Brain microvascular endothelial cell (primary cell): ENCODE measurements around the gene TNS4.

Experiments
- DNase-seq: peaks from one replicate; pipeline ENCODE4 v3.0.0-alpha.2; 2020
- H3K27ac ChIP-seq: fragments of 250-450 bp; sonication (Bioruptor Pico); 2 replicates; pipeline ENCODE4 v1.5.1; 2020; ENCODE audit warnings: mild to moderate bottlenecking, moderate library complexity
- H3K27me3 ChIP-seq: fragments of 250-450 bp; sonication (Bioruptor Pico); replicated peaks from 2 replicates; pipeline ENCODE4 v1.5.1; 2020; ENCODE audit warnings: mild to moderate bottlenecking
- H3K36me3 ChIP-seq: fragments of 250-450 bp; sonication (Bioruptor Pico); replicated peaks from 2 replicates; pipeline ENCODE4 v1.5.1; 2020; ENCODE audit warnings: mild to moderate bottlenecking
- H3K4me3 ChIP-seq: 2 replicates; pipeline ENCODE4 v1.5.1; 2011; ENCODE audit warnings: low read depth, mild to moderate bottlenecking, control low read depth, low read length, moderate library complexity
- in situ Hi-C: cut with HindIII; loops from 2 replicates; pipeline ENCODE4 v1.10.0; 2017; ENCODE audit warnings: low sequenced_read_pairs, low pct_ligation_motif_present
- TF ChIP-seq, protein P1 (sequence below): IDR thresholded peaks from 2 replicates; pipeline ENCODE4 v1.5.1; 2011; ENCODE audit warnings: low read depth, mild to moderate bottlenecking, moderate library complexity, low read length, control low read depth, inconsistent platforms; ENCODE audit errors: missing control alignments

Gene TNS4

GRCh38 chr17:40443988-40444899, 57.2 kb downstream of the TNS4 start:
- peak overlapping the region; percentile 92 for H3K4me3 ChIP-seq
- no peaks in the 10 kb centered on the region for H3K27me3 ChIP-seq
- TF ChIP-seq, protein P1, sequence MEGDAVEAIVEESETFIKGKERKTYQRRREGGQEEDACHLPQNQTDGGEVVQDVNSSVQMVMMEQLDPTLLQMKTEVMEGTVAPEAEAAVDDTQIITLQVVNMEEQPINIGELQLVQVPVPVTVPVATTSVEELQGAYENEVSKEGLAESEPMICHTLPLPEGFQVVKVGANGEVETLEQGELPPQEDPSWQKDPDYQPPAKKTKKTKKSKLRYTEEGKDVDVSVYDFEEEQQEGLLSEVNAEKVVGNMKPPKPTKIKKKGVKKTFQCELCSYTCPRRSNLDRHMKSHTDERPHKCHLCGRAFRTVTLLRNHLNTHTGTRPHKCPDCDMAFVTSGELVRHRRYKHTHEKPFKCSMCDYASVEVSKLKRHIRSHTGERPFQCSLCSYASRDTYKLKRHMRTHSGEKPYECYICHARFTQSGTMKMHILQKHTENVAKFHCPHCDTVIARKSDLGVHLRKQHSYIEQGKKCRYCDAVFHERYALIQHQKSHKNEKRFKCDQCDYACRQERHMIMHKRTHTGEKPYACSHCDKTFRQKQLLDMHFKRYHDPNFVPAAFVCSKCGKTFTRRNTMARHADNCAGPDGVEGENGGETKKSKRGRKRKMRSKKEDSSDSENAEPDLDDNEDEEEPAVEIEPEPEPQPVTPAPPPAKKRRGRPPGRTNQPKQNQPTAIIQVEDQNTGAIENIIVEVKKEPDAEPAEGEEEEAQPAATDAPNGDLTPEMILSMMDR = no peak
- peak overlapping the region; percentile 76 for H3K27ac ChIP-seq
- DNase-seq = no peak
- H3K36me3 ChIP-seq = peaks cover 41% of the 10 kb centered on the region
- in situ Hi-C loops = no loop called here

DNA sequence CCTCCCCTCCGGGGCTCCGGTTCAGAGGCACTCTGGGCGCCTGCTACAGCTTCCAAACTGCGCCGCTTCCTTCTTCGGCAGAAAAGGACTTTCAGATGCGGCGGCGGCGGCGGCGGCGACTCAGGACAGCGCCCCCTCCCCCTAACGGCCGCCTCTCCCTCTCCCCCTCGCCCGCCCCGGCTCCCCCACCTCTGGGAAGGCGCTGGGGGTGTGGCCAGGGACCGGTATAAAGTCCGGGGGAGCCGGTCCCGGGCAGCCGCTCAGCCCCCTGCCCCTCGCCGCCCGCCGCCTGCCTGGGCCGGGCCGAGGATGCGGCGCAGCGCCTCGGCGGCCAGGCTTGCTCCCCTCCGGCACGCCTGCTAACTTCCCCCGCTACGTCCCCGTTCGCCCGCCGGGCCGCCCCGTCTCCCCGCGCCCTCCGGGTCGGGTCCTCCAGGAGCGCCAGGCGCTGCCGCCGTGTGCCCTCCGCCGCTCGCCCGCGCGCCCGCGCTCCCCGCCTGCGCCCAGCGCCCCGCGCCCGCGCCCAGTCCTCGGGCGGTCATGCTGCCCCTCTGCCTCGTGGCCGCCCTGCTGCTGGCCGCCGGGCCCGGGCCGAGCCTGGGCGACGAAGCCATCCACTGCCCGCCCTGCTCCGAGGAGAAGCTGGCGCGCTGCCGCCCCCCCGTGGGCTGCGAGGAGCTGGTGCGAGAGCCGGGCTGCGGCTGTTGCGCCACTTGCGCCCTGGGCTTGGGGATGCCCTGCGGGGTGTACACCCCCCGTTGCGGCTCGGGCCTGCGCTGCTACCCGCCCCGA, 58.0 kb downstream of the TNS4 start, which contains the start of gene IGFBP4:
Gene IGFBP4, plus strand, starts transcription at position 255 of the 792 bp plus-strand sequence. Its CDS starts 286 bp downstream, at position 541.
- DNase-seq = no peak
- in situ Hi-C loops = no loop called here
- Histone ChIP-seq H3K36me3 (peaks cover 32% of the 10 kb centered on the region), H3K27ac (peak within 1 kb of the TSS; percentile 76), H3K27me3 (no peaks in the 10 kb centered on the region), H3K4me3 (peak within 1 kb of the TSS; percentile 92)
- TF ChIP-seq, protein P1 = peak; percentile 41

GRCh38 chr17:40442392-40443195, 58.8 kb downstream of the TNS4 start:
- Histone ChIP-seq H3K27ac (peak overlapping the region; percentile 76), H3K4me3 (peak overlapping the region; percentile 92)

GRCh38 chr17:40440166-40440565, 61.3 kb downstream of the TNS4 start:
- H3K27ac ChIP-seq = no peak overlapping the region
- in situ Hi-C loops = no loop called here
- no peak for DNase-seq
- no peak overlapping the region for H3K4me3 ChIP-seq
- peaks cover 6% of the 10 kb centered on the region for H3K36me3 ChIP-seq
- TF ChIP-seq, protein P1 = no peak
- H3K27me3 ChIP-seq = no peaks in the 10 kb centered on the region

More at GRCh38 chr17:40442392-40443195, 58.8 kb downstream of the TNS4 start:
- no peaks in the 10 kb centered on the region for H3K27me3 ChIP-seq
- in situ Hi-C loops = no loop called here
- H3K36me3 ChIP-seq = peaks cover 25% of the 10 kb centered on the region
- DNase-seq = no peak
- TF ChIP-seq, protein P1 = peak; percentile 20

- in situ Hi-C loops = no loop called here
- no peaks in the 10 kb centered on the region for H3K36me3 ChIP-seq
- H3K27ac ChIP-seq = no peak overlapping the region
- no peak for DNase-seq
- H3K27me3 ChIP-seq = no peaks in the 10 kb centered on the region
- TF ChIP-seq, protein P1 = no peak
- no peak overlapping the region for H3K4me3 ChIP-seq
Measured at GRCh38 chr17:40437095-40437732, 64.2 kb downstream of the TNS4 start.
